HG03064 (cell line): ENCODE results near the gene ELMO1.

ENCODE experiments used
- ATAC-seq: cut with Tn5 transposase; IDR thresholded peaks from one replicate; pipeline ENCODE4 v1.9.1; 2021; ENCODE audit warnings: low read depth; ENCODE audit not compliant: unreplicated experiment

Gene ELMO1

DNA sequence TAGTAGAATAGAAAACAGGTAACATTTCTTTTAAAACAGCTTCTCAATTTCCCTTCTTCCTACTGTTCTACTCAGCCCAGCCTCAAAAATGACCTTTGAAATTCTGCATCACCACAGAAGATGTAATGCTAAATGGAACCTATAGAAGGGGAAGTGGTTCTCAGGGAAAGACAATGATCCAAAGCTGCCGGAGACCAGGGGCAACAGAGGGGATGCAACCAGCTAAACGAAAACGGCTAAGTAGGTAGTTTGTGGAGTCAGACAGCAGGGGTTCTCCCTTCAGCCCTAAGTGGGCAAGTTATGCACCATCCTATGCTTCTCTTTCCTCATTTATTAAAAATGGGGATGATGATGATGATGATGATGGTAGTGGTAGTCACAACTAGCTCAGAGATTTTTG lies 214.3 kb downstream of the ELMO1 start:
- no peak for ATAC-seq

DNA sequence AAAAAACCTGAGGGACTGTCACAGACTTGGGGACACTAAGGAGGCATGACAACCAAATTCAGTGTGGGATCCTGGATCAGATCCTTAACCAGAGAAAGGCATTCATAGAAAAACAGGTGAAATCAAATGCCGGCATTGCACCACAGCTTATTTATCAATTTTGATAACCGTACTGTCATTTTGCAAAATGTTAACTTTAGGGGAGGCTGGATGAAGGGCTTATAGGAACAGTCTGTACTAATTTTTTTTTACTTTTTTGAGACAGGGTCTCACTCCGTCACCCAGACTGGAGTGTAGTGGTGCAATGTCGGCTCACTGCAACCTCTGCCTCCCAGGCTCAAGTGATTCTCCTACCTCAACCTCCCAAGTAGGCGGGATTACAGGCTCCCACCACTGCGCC lies 217.1 kb downstream of the ELMO1 start:
- ATAC-seq = no peak

DNA sequence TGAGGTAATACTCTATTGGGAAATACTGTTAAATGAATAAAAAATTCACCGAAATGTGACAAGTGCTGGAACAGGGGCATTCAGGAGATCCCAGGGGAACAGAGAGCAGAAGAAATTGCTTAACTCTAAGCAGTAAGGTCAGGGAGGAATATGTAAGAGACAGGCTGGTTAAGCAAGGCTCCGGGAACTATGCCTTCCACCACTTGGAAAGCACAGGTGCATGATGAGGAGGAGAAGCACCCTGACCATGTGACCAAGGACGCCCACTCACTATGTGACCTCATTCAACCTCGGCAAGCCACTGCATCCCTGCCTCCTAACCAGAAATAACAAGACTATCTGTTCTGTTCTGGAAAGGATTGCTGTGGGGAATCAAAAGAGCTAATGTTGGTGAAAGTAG lies 218.4 kb downstream of the ELMO1 start:
- no peak for ATAC-seq

DNA sequence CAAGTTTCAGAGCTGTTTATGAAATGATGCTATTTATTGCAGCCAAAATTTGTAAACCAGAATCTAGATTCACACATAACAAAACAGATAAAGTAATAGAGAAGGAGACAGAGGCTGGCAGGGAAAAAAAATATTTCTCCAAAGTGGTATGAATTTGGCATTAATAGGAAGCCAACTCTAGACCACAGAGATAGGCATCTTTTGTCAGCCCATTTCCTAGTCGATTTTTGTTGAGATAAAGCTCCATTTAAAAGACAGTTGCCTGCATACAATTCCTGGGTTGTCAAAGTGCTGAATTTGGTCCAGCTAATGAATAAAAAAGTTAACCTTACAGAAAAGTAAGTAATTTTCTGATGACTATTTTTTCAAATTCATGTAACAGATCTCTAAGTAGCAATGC lies 219.3 kb downstream of the ELMO1 start:
- ATAC-seq = no peak

- no peak for ATAC-seq
These were observed 223.2 kb downstream of the ELMO1 start for GRCh38 chr7:37225285-37225969.

DNA sequence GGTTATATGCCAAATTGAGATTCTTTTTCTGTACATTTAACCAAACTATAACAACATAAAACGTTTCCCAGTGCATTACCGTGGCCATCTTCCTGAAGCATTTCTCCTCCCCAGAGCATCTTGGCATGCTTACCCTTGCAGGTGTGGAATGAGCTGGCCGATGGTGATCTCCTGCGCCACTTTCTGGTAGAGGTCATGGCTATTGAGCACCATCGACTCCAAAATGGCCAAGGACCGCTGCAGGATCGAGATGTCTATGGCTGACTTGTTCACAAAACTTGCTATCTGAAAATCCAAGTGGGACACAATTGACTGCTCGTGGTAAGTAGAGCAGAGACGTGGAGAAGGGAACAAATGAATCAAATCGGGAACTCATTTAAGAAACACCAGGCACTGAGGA lies 223.9 kb downstream of the ELMO1 start:
- ATAC-seq = no peak

- ATAC-seq = no peak
These were observed 228.0 kb downstream of the ELMO1 start for GRCh38 chr7:37220664-37221063.

- ATAC-seq = no peak
These were observed 229.7 kb downstream of the ELMO1 start for GRCh38 chr7:37218956-37219355.

DNA sequence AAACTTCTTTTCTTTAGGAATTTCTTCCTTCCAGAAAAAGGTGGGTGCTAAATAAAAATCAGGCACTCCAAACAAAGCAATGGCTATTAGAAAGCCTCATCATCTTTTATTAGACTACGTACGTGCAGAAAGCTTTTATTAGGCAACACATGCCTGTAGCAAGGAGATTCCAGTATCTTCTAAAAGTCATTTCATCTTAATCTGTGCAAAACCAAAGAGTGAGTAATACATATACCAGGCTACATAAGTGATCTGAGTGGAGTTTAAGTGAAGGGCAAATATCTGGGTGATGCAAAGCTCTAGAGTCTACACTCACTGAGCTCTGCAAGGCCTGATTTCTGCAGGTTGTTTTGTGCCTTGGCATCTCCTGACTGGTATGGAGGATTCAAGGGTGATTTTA lies 231.7 kb downstream of the ELMO1 start:
- no peak for ATAC-seq

- ATAC-seq = no peak
These were observed 232.4 kb downstream of the ELMO1 start for GRCh38 chr7:37216156-37216852.

GRCh38 chr7:37215290-37215923 lies 233.3 kb downstream of the ELMO1 start:
- ATAC-seq = no peak

- ATAC-seq = no peak
These were observed 236.1 kb downstream of the ELMO1 start for GRCh38 chr7:37212556-37212955.

DNA sequence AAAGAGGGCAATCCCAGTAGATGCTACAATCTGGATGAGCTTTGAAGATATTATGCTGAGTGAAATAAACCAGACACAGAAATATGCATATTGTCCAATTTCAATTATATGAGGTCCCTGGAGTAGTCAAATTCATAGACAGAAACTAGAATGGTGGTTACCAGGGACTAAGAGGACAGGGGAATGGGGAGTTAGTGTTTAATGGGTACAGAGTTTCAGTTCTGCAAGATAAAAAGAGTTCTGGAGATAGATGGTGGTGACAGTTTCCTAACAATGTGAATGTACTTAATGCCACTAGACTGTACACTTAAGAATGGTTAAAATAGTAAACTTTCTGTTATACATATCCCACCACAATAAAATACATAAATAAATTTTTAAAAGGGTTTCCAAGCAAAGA lies 236.6 kb downstream of the ELMO1 start:
- no peak for ATAC-seq

- ATAC-seq = no peak
These were observed 237.4 kb downstream of the ELMO1 start for GRCh38 chr7:37211097-37211880.

DNA sequence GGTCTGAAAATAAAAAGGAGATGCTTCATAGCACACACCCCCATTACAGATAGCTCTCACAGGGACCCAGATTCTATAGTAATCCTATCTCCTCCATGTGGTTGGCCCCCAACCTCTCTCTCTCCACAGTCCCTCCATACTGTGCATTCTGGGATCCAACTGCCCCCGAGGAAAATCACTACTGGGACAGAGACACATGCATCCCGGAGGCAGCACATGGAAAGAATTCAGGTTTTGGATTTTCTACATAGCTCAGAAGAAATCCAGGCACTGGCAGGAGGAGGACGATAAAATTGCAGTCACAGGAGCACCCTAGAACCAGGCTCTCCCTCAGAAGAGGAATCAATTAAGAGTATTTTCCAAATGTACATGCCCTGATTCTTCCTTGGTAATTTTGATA lies 239.5 kb downstream of the ELMO1 start:
- no peak for ATAC-seq

- peak; percentile 72 for ATAC-seq
These were observed 240.1 kb downstream of the ELMO1 start for GRCh38 chr7:37208528-37208927.

DNA sequence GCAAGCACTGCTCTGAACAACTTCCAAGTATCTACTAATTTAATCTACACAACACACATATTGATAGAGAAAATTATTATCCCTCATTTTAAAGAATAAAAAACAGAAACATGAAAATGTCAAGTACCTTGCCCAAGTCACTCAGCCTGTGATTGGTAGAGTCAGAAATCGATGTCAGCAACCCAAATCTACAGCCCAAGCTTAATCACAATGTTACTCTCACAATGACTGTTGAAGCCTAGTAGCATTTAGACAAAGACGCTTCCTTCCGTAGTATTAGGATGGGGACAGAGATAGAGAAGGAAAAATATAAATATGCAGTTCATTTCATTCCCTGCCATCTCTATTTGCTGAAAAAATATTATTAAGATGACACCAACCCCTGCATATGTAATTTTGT lies 242.5 kb downstream of the ELMO1 start:
- no peak for ATAC-seq

DNA sequence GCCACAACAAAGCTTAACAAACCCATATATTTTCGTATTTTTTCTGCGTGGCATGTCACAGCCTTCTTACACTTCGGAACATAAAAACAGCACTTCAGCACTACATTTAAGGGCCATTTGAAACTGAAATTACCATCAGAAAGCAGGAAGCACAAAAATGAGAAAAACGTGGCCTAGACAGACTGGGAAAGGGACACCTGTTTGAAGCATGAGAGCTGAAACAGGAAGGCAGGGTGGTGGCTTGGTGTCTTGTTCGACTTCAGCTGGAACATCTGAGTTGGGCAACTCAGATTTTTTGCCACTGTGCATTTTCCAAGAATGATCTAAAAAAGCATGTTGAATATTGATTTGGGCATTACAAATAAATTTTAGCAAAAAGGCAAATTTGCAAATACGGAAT lies 243.2 kb downstream of the ELMO1 start:
- no peak for ATAC-seq

GRCh38 chr7:37201876-37202198 lies 246.8 kb downstream of the ELMO1 start:
- ATAC-seq = no peak

GRCh38 chr7:37201003-37201875 lies 247.4 kb downstream of the ELMO1 start:
- ATAC-seq = no peak
